Left kidney (tissue), 2 donors: ENCODE measurements around the gene MTFMT. TPM values are rescaled to one million over a fixed set of nuclear protein-coding genes. Genes with fewer than 3 reads are reported as not detected.

Source experiments
- DNase-seq: peaks from one replicate; pipeline ENCODE4 v3.0.0-alpha.2; 2013
- polyA plus RNA-seq: library from polyadenylated mRNA; unstranded; fragments of 120-200 nt; gene quantifications from one replicate; pipeline ENCODE4 v1.2.1, GENCODE V29; 2013; ENCODE audit not compliant: insufficient read length

MTFMT gene
- polyA plus RNA-seq, 1 donor = 19.9 TPM

- DNase-seq = peak; percentile 91
Measured at GRCh38 chr15:64989416-64990167, 39.8 kb downstream of the MTFMT start, which contains the start of gene SPG21. Gene SPG21, minus strand, starts transcription at chr15:64989914. Its CDS starts 6,345 bp downstream, at chr15:64983569.

- DNase-seq = no peak
Measured at GRCh38 chr15:64987136-64987535, 42.3 kb downstream of the MTFMT start.

GRCh38 chr15:64985366-64986033 is 43.9 kb downstream of the MTFMT start:
- no peak for DNase-seq

GRCh38 chr15:64982472-64982871 is 47.0 kb downstream of the MTFMT start:
- DNase-seq = no peak

- no peak for DNase-seq
Measured at GRCh38 chr15:64981812-64982431, 47.5 kb downstream of the MTFMT start.

GRCh38 chr15:64979252-64979710 is 50.2 kb downstream of the MTFMT start:
- no peak for DNase-seq

- DNase-seq = no peak
Measured at GRCh38 chr15:64975390-64975789, 54.0 kb downstream of the MTFMT start.

GRCh38 chr15:64970698-64971097 is 58.7 kb downstream of the MTFMT start:
- DNase-seq = no peak

- DNase-seq = no peak
Measured at GRCh38 chr15:64969401-64969800, 60.0 kb downstream of the MTFMT start.

GRCh38 chr15:64961013-64961412 is 68.4 kb downstream of the MTFMT start:
- DNase-seq = no peak

GRCh38 chr15:64960153-64960552 is 69.3 kb downstream of the MTFMT start:
- DNase-seq = no peak

GRCh38 chr15:64959128-64959527 is 70.3 kb downstream of the MTFMT start:
- no peak for DNase-seq

GRCh38 chr15:64954395-64954794 is 75.0 kb downstream of the MTFMT start:
- no peak for DNase-seq

- DNase-seq = no peak
Measured at GRCh38 chr15:64951777-64952418, 77.5 kb downstream of the MTFMT start.

Other genes starting within 250 kb of the MTFMT start
- 17.9 TPM for gene PIF1, start 204.0 kb downstream of the MTFMT start, polyA plus RNA-seq
- 15.5 TPM for gene PLEKHO2, start 187.7 kb downstream of the MTFMT start, polyA plus RNA-seq
- 8.8 TPM for gene ANKDD1A, start 117.7 kb downstream of the MTFMT start, polyA plus RNA-seq
- 135 TPM for gene SPG21, start 39.7 kb downstream of the MTFMT start, polyA plus RNA-seq
- gene SLC51B, start 15.7 kb upstream of the MTFMT start, polyA plus RNA-seq = 8.3 TPM
- 6.1 TPM for gene RASL12, start 38.4 kb upstream of the MTFMT start, polyA plus RNA-seq
- gene KBTBD13, start 47.1 kb upstream of the MTFMT start, polyA plus RNA-seq = 0.07 TPM
- 6.9 TPM for gene UBAP1L, start 85.6 kb upstream of the MTFMT start, polyA plus RNA-seq
- 36.1 TPM for gene PDCD7, start 104.2 kb upstream of the MTFMT start, polyA plus RNA-seq
- gene CLPX, start 155.7 kb upstream of the MTFMT start, polyA plus RNA-seq = 76.1 TPM
- 3.8 TPM for gene CILP, start 181.8 kb upstream of the MTFMT start, polyA plus RNA-seq